Fibroblast of pulmonary artery (primary cell): ENCODE results near the gene SUPT3H.
A peak's percentile ranks its signal among the peaks of the same experiment; 100 is the strongest.
"Not testable (repeated sequence)": the region's sequence is repeated elsewhere in the genome, so short reads cannot be mapped to it uniquely, and the experiment has no call there.

ENCODE experiments used
- DNase-seq: peaks from one replicate; pipeline ENCODE4 v3.0.0-alpha.2; 2010; ENCODE audit warnings: low read depth
- H3K4me3 ChIP-seq: replicated peaks from 2 replicates; pipeline ENCODE4 v1.5.1; 2011; ENCODE audit warnings: low read depth, mild to moderate bottlenecking, control low read depth, low read length, moderate library complexity
- CTCF ChIP-seq: IDR thresholded peaks from 2 replicates; pipeline ENCODE4 v1.5.1; 2011; ENCODE audit warnings: mild to moderate bottlenecking, control low read depth, low read length, inconsistent platforms; ENCODE audit errors: missing control alignments

The SUPT3H gene

GRCh38 chr6:45187836-45188235 is 189.9 kb downstream of the SUPT3H start:
- peak; percentile 72 for DNase-seq
- no peak for TF ChIP-seq CTCF
- no peak overlapping the region for H3K4me3 ChIP-seq

- no peak for TF ChIP-seq CTCF
- DNase-seq: peak; percentile 27
- no peak overlapping the region for H3K4me3 ChIP-seq
These were observed 192.1 kb downstream of the SUPT3H start for GRCh38 chr6:45185403-45186251.

- no peak for TF ChIP-seq CTCF
- DNase-seq: no peak
- H3K4me3 ChIP-seq: no peak overlapping the region
These were observed 192.8 kb downstream of the SUPT3H start for GRCh38 chr6:45184937-45185336.

GRCh38 chr6:45184040-45184439 is 193.7 kb downstream of the SUPT3H start:
- no peak for TF ChIP-seq CTCF
- no peak overlapping the region for H3K4me3 ChIP-seq
- no peak for DNase-seq

- not testable (repeated sequence) for DNase-seq, H3K4me3 ChIP-seq
These were observed 201.4 kb downstream of the SUPT3H start for GRCh38 chr6:45176373-45176772.

GRCh38 chr6:45175272-45175671 is 202.5 kb downstream of the SUPT3H start:
- no peak overlapping the region for H3K4me3 ChIP-seq
- no peak for TF ChIP-seq CTCF
- DNase-seq: no peak

GRCh38 chr6:45174045-45174444 is 203.7 kb downstream of the SUPT3H start:
- no peak for TF ChIP-seq CTCF
- H3K4me3 ChIP-seq: no peak overlapping the region
- DNase-seq: no peak
